GOT3 (cell line): ENCODE results near the gene C1orf94.

Experiments
- DNase-seq: peaks from one replicate; lab custom pipeline; 2025; ENCODE audit warnings: mixed read lengths; lab: John Stamatoyannopoulos, UW

C1orf94 gene

GRCh38 chr1:34176830-34177603 is at the start of gene C1orf94:
C1orf94 (plus strand) TSS chr1:34176907; CDS start chr1:34177790, 883 bp downstream.
- DNase-seq = no peak

- DNase-seq = no peak
Observed at GRCh38 chr1:34127006-34128000, 49.4 kb upstream of the C1orf94 start.

- DNase-seq = no peak
Observed at GRCh38 chr1:34128186-34128889, 48.4 kb upstream of the C1orf94 start.

- no peak for DNase-seq
Observed at GRCh38 chr1:34129630-34130029, 47.1 kb upstream of the C1orf94 start.

- no peak for DNase-seq
Observed at GRCh38 chr1:34130306-34130705, 46.4 kb upstream of the C1orf94 start.

GRCh38 chr1:34131396-34132160 is 45.1 kb upstream of the C1orf94 start:
- no peak for DNase-seq

GRCh38 chr1:34132161-34132420 is 44.6 kb upstream of the C1orf94 start:
- DNase-seq = no peak

- DNase-seq = no peak
Observed at GRCh38 chr1:34137411-34137810, 39.3 kb upstream of the C1orf94 start.

- DNase-seq = no peak
Observed at GRCh38 chr1:34140011-34140676, 36.6 kb upstream of the C1orf94 start.

- DNase-seq = no peak
Observed at GRCh38 chr1:34143975-34144374, 32.7 kb upstream of the C1orf94 start.

GRCh38 chr1:34144766-34145165 is 31.9 kb upstream of the C1orf94 start:
- no peak for DNase-seq

- no peak for DNase-seq
Observed at GRCh38 chr1:34147301-34147700, 29.4 kb upstream of the C1orf94 start.

GRCh38 chr1:34149501-34149900 is 27.2 kb upstream of the C1orf94 start:
- no peak for DNase-seq

- no peak for DNase-seq
Observed at GRCh38 chr1:34153246-34153645, 23.5 kb upstream of the C1orf94 start.

GRCh38 chr1:34155860-34156259 is 20.8 kb upstream of the C1orf94 start:
- no peak for DNase-seq

GRCh38 chr1:34156739-34157138 is 20.0 kb upstream of the C1orf94 start:
- DNase-seq = no peak

- no peak for DNase-seq
Observed at GRCh38 chr1:34162852-34163766, 13.6 kb upstream of the C1orf94 start.

GRCh38 chr1:34163792-34164731 is 12.6 kb upstream of the C1orf94 start:
- no peak for DNase-seq
